Psoas muscle (tissue), 8 donors: ENCODE results near the gene SLC44A3. TPM values are rescaled to one million over a fixed set of nuclear protein-coding genes. Genes with fewer than 3 reads are reported as not detected.

Source experiments
- ATAC-seq, 4 donors: fragments of 200-7000 bp; cut with Tn5 transposase; one replicate each; pipeline ENCODE4 v1.9.1; 2020; ENCODE audit warnings: moderate library complexity in 3 of 4, mild to moderate bottlenecking in 2 of 4
- DNase-seq, 2 donors: peaks; one replicate each; pipeline ENCODE4 v3.0.0-alpha.2; 2020
- H3K27ac ChIP-seq: fragments of 200-600 bp; one replicate; pipeline ENCODE4 v1.8.0; 2022
- H3K27me3 ChIP-seq, 3 donors: fragments of 200-600 bp in 1 of 3; one replicate each; pipeline versions ENCODE4 v1.6.1 to v1.8.0; 2013 to 2022; ENCODE audit warnings: low read length in 2 of 3, mild to moderate bottlenecking in 2 of 3, moderate library complexity in 1 of 3; ENCODE audit not compliant: insufficient read depth in 3 of 3
- H3K36me3 ChIP-seq, 2 donors: fragments of 200-600 bp in 1 of 2; one replicate each; pipeline versions ENCODE4 v1.6.1 to v1.8.0; 2013 to 2022; ENCODE audit warnings: low read depth in 1 of 2, mild to moderate bottlenecking in 1 of 2, moderate library complexity in 1 of 2; ENCODE audit not compliant: insufficient read depth in 1 of 2
- H3K4me1 ChIP-seq: fragments of 200-600 bp; one replicate; pipeline ENCODE4 v1.8.0; 2022
- H3K4me3 ChIP-seq: fragments of 200-600 bp; one replicate; pipeline ENCODE4 v1.8.0; 2022; ENCODE audit warnings: mild to moderate bottlenecking
- H3K9me3 ChIP-seq: fragments of 200-600 bp; one replicate; pipeline ENCODE4 v1.8.0; 2022
- WGBS, 3 donors: extraction: QIAGEN DNeasy Blood & Tissue Kit; methylation state at CpG; one replicate each; pipeline versions ENCODE4 v1.1.6 to v1.1.7; 2013; 5-methylcytosine and 5-hydroxymethylcytosine counted together
- intact Hi-C, 2 donors: fragments of 100-400 bp; cut with DNase I; formaldehyde crosslinking; loops; one replicate each; pipeline versions ENCODE4 v1.11.0 to v1.14.2; 2022
- polyA plus RNA-seq, 3 donors: library from polyadenylated mRNA; stranded (reverse); fragments of 200-250 nt; gene quantifications; one replicate each; pipeline ENCODE4 v1.2.3, GENCODE V29; 2013
- total RNA-seq, 4 donors: library from RNA; stranded (reverse); fragmentation: NEBNext Ultra II Directional in 2 of 4; extraction: Animal tissue kit (Norgen Biotek cat#: 25700) in 2 of 4; gene quantifications; one replicate each; pipeline versions ENCODE4 v1.2.1 to v1.2.4, GENCODE V29; 2021 to 2023
- TF ChIP-seq, protein P1 (sequence below): fragments of 200-600 bp; IDR thresholded peaks from one replicate; pipeline ENCODE4 v1.8.0; 2022; ENCODE audit warnings: antibody characterized with exemption
- donor health status: healthy with polysubstance abuse.
- donor health status: DM: no; HTN: no; CAD: no; lungs with moderate emphysema.
- donor health status: Bipolar disorder and iron deficiency.
- donor health status: healthy.
- donor health status: DM: yes; HTN: yes; CAD: no.
- donor health status: DM: no; HTN: no; CAD: no.
- donor health status: DM: no; HTN: no; CAD: no.
- donor health status: DM: yes; HTN: yes; CAD: no.

Gene SLC44A3
- total and polyA plus RNA-seq, 7 donors, result 0.04 to 0.58 (median 0.32) TPM; not detected in 2

DNA sequence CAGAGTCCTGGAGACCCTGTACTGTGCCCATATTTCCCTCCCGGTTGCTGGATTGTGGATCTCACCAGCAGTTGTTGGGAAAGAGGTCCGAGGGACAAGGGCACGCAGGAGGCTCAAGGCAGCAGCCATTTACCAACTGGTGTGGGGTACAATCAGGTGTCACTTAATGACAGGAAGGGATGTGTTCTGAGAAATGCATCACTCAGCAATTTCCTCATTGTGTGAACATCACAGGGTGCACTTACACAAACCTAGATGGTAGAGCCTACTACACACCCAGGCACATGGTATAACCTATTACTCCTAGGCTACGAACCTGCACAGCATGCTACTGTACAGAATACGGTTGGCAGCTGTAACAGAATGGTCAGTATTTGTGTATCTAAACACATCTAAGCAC, 20.7 kb downstream of the SLC44A3 start:
- no peak for ATAC-seq
- Histone ChIP-seq H3K9me3 (no peaks in the 10 kb centered on the region), H3K27me3 (no peaks in the 10 kb centered on the region), H3K4me1 (no peaks in the 10 kb centered on the region), H3K4me3 (no peak overlapping the region), H3K36me3 (no peaks in the 10 kb centered on the region), H3K27ac (no peak overlapping the region)
- WGBS, 3 donors, result 94 to 95% (median 94%) methylated on average over 5 of the region's 5 CpGs
- TF ChIP-seq, protein P1, sequence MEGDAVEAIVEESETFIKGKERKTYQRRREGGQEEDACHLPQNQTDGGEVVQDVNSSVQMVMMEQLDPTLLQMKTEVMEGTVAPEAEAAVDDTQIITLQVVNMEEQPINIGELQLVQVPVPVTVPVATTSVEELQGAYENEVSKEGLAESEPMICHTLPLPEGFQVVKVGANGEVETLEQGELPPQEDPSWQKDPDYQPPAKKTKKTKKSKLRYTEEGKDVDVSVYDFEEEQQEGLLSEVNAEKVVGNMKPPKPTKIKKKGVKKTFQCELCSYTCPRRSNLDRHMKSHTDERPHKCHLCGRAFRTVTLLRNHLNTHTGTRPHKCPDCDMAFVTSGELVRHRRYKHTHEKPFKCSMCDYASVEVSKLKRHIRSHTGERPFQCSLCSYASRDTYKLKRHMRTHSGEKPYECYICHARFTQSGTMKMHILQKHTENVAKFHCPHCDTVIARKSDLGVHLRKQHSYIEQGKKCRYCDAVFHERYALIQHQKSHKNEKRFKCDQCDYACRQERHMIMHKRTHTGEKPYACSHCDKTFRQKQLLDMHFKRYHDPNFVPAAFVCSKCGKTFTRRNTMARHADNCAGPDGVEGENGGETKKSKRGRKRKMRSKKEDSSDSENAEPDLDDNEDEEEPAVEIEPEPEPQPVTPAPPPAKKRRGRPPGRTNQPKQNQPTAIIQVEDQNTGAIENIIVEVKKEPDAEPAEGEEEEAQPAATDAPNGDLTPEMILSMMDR, result no peak
- intact Hi-C loops, result no loop called here
- DNase-seq, result no peak

- ATAC-seq, result no peak
- H3K4me3 ChIP-seq, result no peak overlapping the region
- TF ChIP-seq, protein P1, result no peak
Measured at GRCh38 chr1:94843430-94843829, 23.3 kb downstream of the SLC44A3 start.

DNA sequence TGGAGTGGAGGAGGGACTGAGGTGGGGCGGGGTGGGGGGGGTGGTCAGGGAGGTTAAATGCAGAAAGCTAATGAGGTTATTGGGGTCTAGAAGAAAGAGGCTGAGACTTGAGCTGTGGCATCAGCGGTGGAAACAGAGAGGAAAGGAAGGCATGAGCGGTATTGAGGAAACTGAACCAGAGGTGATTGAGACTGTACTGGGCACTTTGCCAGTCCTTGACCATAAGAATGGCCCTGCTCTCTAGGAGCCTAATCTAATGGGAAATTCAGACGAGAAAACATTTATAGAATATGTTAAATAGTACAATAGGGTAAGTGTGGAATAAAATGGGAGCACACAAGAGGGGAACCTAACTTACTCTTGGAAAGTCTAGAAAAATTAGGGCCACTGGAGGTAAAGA, 23.7 kb downstream of the SLC44A3 start:
- H3K27ac ChIP-seq, result no peak overlapping the region
- DNase-seq (no peak), ATAC-seq (no peak)
- H3K4me3 ChIP-seq, result no peak overlapping the region
- 81 to 84% (median 82%) methylated on average over 4 of the region's 4 CpGs for WGBS, 3 donors
- no peaks in the 10 kb centered on the region for H3K4me1 ChIP-seq
- no peaks in the 10 kb centered on the region for H3K9me3 ChIP-seq
- TF ChIP-seq, protein P1, result no peak
- intact Hi-C loops, result no loop called here
- H3K27me3 ChIP-seq, result no peaks in the 10 kb centered on the region
- H3K36me3 ChIP-seq, result no peaks in the 10 kb centered on the region

More at GRCh38 chr1:94843430-94843829, 23.3 kb downstream of the SLC44A3 start:
- Histone ChIP-seq H3K36me3 (no peaks in the 10 kb centered on the region), H3K27ac (no peak overlapping the region), H3K9me3 (no peaks in the 10 kb centered on the region), H3K27me3 (no peaks in the 10 kb centered on the region), H3K4me1 (no peaks in the 10 kb centered on the region)
- intact Hi-C loops, result no loop called here
- DNase-seq, result no peak
- WGBS, 3 donors, result 77 to 90% (median 85%) methylated on average over 6 of the region's 6 CpGs

- Histone ChIP-seq H3K36me3 (no peaks in the 10 kb centered on the region), H3K9me3 (no peaks in the 10 kb centered on the region), H3K27me3 (no peaks in the 10 kb centered on the region), H3K4me3 (no peak overlapping the region), H3K27ac (no peak overlapping the region), H3K4me1 (no peaks in the 10 kb centered on the region)
- 48 to 92% (median 80%) methylated on average over 5 of the region's 5 CpGs for WGBS, 3 donors
- TF ChIP-seq, protein P1, result no peak
- no peak for ATAC-seq
- no peak for DNase-seq
- intact Hi-C loops, result no loop called here
Measured at GRCh38 chr1:94846308-94846707, 26.2 kb downstream of the SLC44A3 start.

DNA sequence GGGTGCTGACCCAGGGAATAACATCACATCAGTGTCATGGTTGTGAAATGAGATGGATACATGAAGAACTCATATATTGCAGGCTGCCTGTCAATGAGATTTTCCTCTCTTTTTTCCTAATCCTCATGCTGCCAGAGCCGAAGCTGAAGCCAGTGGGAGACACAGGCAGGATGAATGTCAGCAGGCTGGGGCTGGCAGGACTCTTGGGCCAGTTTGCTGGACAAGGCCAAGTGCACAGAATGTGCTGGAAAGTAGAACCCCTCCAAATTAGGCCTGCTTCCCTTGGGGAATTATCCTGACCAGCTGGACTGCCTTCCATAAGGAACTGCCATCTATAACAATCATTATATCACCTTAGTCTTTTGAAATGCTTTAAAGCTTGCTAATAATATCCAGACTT, 31.4 kb downstream of the SLC44A3 start:
- Histone ChIP-seq H3K9me3 (no peaks in the 10 kb centered on the region), H3K4me3 (no peak overlapping the region), H3K27ac (no peak overlapping the region), H3K27me3 (no peaks in the 10 kb centered on the region), H3K36me3 (no peaks in the 10 kb centered on the region), H3K4me1 (no peaks in the 10 kb centered on the region)
- TF ChIP-seq, protein P1, result no peak
- DNase-seq (no peak), ATAC-seq (no peak)
- WGBS, 3 donors, result 40 to 53% (median 43%) methylated on average over 1 of the region's 1 CpG
- intact Hi-C loops, result no loop called here
